NK-92 treated with Interleukin-12 subunit alpha and Interleukin-12 subunit beta, amount 100 ng/mL, for 24 hours (cell line): ENCODE measurements around the gene RAB20.

ENCODE experiments used
- DNase-seq: peaks from one replicate; lab custom pipeline; 2025; lab: John Stamatoyannopoulos, UW

RAB20 gene

DNA sequence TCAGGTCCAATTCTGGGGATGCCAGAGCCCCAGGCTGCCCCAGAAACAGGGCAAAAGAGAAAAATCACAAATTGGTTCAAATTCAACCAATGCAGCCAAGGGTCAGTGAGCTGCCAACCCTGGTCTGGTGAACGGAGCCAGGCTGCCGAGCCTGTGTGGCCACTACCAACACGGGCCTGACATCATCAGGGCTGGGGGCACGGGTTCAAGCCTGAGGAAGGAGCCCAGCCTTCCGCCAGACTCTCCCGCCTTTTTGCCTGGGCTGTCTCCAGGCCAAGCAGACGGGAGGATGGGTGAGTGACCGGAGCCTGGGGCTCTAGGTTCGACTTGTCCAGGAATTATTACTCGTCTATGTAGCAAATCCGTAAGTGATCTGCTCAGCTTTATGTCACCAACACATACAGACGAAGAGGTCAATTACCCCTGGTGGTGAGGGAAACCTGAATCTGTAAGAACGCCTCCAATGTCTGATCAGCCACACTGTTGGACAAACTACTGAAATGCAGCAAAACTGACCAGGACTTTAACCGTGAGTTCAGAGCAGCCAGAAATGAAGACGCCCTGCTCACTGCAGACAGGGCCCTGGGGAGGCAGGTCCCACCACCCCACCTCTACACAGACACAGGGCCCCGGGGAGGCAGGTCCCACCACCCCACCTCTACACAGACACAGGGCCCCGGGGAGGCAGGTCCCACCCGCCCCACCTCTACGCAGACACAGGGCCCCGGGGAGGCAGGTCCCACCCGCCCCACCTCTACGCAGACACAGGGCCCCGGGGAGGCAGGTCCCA lies 31.8 kb downstream of the RAB20 start:
- no peak for DNase-seq

DNA sequence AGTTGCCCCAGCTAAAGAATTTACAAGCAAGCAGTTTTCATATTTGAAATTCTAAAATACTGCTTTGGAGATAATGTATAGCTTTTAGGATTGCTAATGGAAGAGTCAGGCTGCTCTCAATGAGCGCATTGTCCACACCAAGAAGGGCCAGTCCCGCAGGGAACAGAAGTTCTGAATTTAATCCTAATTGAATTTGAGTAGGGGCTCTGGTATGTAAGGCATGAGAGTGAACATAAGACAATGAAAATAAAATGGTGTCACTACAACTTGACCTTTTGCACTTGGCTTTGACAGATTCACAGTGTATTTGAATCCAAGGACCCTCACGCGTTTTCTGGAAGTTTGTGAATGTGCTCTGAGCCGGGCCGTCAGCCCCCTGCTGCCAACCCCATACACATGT lies 32.6 kb downstream of the RAB20 start:
- no peak for DNase-seq

DNA sequence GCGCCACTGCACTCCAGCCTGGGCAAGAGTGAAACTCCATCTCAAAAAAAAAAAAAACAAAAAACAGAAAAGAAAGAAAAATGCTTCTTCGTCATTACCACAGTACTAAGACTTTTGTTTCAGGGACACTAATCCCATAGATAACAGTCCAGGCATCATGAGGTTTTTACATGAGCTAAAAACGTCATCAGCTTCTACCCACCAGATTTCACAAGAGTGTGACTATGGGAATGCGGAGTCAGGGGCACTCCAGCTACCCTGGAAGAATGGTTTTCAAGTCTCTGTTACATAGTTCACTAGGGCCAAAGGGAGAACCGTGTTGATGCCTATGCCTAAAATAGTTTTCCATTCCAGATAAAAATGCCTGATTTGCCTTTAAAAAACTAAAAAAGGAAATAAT lies 33.2 kb downstream of the RAB20 start:
- DNase-seq, result no peak

DNA sequence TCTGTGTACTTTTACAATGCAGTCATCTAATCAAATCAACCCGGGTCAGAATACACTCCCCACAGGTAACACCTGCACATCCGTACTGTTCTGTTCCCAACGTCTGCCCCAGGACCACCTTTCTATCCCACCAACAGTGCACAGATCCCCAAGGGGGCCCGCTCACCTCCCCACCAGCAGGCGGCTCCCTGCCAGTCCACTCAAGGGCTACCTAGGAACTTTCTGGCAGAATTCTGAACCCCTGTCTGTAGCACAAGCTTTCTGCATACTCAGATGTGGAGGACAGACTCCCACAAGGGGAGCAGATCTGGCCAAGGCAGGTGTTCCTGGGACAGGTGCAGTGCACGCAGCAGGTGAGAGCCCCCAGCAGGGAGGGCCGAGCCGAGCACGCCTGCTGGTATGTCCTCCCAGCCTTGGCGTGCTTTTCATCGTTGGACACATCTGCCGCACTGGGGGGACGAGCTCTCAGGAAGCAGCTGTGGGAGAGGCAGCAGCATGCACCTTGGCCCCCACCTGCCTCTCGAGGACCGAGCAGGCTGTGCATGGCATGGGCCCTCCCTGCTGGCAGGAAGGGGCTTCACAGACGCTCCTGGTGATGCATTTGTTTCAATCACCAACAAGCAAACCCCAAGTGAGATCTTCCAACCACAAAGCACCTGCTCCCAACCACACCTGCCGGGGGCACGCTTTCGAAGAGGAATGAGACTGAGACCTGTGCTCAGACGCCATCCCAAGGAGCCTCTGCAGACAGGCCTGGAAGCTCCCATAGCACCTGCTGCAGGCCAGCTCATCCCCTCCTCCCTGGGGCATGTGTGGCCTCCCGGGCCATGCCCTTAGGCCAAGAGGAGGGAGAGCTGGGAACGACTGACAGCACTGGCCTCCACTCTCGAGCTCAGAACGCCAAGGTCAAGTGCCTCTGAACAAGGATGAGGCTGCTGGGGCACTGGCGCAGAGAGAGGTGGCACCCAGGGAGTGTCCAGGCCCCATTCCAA lies 35.9 kb downstream of the RAB20 start:
- DNase-seq, result no peak

DNA sequence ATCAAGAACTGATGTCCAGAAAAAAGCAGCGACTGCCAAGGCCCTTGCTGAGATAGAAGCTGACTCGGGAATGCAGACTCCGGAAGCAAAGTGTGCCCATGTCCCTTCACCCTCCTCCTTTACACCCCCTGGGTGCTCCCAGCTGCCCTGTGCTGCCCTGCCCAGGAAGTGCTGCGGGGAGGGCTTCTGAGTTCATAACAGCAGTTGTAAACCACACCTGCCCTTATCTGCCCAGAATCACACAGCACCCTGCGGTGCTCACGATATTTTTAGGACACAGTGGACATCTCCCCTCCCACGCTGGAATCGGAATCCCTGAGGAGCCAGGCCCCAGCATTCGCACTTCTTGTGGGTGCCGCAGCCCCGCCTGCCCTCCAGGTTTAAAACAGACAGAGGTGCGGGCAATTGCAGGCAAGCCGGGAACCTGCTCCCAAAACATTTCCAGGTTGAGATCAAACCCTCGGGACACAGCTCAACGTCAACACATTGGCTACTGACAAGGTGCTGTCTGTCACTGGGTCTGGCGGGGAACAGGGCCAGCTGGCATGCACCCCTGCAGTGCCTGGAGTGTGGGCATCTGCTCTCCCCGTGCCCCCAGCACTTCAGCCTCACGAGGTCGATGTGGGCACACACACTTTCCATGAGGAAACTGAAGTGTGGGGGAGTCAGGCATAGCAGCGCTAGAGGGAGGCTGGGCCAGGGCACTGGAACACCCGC lies 36.8 kb downstream of the RAB20 start:
- no peak for DNase-seq

- no peak for DNase-seq
Measured at GRCh38 chr13:110523838-110524540, 37.5 kb downstream of the RAB20 start.

GRCh38 chr13:110523180-110523579 lies 38.3 kb downstream of the RAB20 start:
- no peak for DNase-seq

- DNase-seq, result no peak
Measured at GRCh38 chr13:110522721-110523120, 38.8 kb downstream of the RAB20 start.

DNA sequence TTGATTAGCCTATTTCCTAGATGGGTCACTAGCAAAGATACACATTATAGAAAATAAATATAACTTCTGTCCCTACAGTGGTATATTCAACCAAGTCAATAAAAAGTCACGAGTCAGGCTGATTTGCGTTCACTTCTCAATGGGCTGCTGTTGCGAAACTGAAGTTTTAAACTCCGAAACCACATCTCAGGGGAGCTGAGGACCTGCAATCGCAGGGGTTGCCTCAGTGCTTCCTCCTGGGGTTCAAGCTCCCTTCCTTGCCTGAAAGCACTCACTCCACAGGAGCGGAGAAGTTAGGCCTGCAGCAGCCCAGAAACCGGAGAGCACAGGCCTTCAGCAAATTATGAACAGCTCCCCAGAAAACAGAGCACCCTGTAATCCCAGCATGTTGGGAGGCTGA lies 39.6 kb downstream of the RAB20 start:
- DNase-seq, result no peak

DNA sequence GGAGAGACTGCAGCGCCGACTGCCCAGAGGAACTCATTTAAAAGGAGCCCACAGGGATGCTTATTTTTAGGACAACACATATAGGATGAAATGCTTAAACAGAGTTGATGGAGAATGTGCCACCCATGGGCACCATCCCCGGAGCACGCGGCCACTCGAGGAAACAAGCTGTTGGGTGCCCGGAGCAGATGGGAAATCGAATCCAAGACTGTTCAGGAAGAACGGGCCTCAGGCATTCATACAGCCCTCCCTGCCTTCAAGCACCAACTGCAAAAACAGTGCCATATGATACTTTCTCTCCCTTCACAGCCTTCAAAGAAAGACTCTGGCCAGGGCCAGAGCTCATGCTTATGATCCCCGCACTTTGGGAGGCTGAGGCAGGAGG lies 40.2 kb downstream of the RAB20 start:
- no peak for DNase-seq

GRCh38 chr13:110520431-110521295 lies 40.9 kb downstream of the RAB20 start:
- DNase-seq, result no peak

DNA sequence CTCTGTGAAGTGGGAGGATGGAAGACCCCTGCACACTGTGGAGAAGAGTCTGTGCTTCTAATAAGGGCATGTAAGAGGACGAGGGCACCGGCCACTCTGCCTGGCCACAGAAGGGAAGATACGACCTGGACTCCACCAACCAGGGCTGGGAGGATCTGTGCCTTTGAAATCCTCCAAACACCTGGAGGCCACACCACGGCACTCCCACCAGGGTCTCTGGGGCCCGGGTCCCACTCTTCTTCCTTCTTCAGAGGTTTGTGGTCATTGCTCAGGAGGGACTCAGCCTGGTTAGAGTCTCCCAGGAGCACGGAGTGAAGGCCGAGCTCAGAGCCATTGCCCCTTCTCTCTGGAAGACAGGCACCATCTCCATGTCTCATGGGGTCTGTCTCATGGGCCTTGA lies 42.0 kb downstream of the RAB20 start:
- DNase-seq, result no peak

- no peak for DNase-seq
Measured at GRCh38 chr13:110519046-110519445, 42.5 kb downstream of the RAB20 start.

DNA sequence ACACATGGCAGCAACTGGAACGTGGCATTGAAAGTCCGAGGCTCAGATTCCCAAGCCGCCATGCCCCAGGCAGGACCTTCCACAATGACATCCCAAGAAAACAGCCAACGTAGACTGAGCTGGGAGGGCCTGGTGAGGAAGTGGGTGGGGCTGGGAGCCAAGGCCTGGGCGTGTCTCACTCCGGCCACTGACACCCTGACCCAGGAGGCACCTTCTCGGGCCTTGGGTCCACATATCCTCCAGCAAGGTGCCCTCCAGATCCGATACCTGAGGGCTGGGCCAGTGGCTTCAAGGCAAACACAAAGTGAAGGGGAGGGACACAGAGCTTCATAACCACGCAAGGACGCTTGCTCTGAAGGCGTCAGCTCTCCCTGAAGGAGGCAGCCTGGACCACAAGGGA lies 43.0 kb downstream of the RAB20 start:
- no peak for DNase-seq

DNA sequence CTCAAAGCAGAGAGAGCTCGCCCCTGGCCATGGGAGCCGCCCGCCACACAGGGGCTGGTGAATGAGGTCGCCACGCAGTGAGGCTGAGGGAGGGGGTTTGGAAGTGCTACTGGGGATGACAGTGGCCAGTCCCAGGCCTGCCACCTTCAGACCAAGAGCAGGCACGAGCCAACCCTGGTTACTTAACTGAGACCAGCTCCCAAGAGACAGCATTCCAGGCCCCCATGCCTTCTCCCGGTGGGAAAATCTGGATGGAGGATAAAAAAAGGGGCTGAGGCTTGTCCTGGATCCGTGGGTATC lies 43.3 kb downstream of the RAB20 start:
- DNase-seq, result no peak

DNA sequence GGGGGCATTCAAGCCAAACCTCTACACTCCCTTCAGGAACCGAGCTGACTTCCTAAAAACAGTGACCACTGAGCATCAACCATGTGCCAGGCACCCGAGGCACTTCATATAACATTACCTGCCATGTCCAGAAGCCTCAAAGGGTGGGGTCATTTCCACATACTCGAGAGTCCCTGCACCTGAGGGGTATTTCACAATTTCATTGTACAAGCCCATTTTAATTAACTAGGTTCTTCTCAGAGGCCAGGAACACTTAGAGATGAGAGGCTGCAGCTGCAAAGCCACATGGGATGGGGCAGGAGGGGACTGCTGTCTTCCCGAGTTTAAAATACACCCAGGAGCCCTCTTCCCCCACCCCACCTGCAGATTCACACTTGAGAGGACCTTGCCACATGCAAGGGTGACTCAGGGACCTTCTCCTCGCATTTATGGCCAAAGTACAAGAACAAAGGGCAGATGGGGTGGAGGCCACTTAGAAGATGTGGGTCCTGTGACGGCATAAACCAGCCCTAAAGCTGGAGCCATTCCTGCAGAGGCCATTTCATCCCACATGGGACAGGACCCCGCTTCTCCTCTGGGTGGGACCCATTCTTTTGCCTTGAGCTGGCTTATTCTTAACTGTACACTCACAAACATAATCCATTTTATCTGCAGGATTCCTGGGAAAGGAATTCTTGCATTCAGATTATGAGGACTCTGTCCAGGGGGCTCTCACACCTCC lies 43.9 kb downstream of the RAB20 start:
- DNase-seq, result no peak

GRCh38 chr13:110516500-110516899 lies 45.0 kb downstream of the RAB20 start:
- no peak for DNase-seq

- no peak for DNase-seq
Measured at GRCh38 chr13:110512198-110512740, 49.3 kb downstream of the RAB20 start.

DNA sequence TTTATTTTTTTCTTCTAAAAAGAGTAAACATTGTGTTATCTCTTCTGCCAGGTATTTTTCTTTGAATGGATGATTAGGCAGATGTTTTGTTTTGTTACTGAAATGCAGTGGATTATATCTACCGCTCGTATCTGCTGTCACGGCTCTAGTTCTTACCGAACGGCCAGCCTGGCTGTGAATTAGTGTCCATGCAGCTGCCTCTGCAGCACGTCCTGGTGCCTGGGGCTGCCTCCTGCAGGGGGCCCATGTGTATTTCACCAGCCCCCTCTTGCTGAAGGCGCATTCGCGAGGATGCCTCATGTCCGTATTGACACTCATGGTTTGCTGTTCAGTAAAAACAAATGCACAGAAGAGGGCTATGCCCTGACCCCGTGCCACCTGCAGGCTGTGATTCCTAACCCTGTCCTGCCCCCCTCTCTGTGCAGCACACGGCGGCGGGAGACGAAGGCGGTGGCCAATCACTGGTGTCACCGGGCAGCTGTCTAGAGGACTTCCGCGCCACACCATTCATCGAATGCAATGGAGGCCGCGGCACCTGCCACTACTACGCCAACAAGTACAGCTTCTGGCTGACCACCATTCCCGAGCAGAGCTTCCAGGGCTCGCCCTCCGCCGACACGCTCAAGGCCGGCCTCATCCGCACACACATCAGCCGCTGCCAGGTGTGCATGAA lies 49.9 kb downstream of the RAB20 start:
- no peak for DNase-seq
